Measurements from ENCODE around the gene ARSK.
"Not testable (repeated sequence)": the region's sequence is repeated elsewhere in the genome, so short reads cannot be mapped to it uniquely, and the experiment has no call there.

The ARSK gene

DNA sequence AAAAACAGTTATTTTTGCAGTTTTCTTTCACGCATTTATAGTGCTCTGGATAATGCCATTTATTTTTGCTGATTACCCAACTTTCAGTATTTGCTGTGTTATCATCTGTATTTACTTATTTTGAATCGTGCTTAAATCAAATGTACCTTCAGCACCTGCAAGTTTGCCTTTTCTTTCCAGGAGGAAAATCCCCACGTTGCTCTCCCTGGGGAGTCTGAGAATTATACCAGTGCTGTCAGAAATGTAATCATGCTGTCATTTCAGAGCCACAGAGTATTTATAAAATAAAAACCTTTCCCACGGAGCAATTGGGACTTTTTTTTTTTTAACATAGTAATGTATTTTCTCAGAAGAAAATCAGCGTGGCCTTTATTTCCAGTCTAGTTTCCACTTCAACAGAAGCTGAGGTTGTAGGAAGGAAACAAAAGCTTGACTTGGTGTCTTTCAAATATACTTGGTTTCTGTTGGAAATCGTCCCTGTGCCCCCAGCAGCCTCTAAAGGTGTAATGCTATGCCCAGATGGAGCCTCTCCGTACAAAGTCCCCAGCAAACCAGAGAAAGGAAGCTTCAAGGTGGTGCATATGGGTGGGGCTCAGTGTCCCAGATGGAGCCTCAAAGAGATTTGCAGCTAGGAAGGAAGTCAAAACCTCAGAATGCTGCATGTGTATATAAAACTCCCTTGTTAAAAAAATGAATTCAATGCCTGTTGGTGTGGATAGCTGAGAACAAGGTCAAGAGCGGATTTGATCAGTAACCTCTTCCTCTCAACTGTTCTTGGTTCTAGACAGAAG lies 67.1 kb downstream of the ARSK start:
- no peak for DNase-seq

- no peak for DNase-seq
Observed at GRCh38 chr5:95623706-95624105, 68.8 kb downstream of the ARSK start.

DNA sequence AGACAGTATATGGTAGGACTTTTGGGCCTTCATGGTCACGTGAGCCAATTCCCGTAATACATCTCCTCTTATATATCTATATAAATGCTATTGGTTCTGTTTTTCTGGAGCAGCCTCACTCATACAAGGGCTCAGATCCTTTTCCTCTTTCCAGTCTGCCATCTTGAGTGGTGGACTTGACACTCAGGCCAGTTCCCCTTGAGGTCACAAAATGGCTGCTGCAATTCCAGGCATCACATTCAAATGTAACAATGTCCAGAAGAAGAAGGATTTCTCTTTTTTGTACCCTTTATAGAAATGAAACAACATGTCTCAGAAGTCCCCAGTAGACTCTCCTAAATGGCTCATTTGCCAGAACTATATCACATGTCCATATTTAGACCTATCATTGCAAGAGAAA lies 69.5 kb downstream of the ARSK start:
- DNase-seq = no peak

DNA sequence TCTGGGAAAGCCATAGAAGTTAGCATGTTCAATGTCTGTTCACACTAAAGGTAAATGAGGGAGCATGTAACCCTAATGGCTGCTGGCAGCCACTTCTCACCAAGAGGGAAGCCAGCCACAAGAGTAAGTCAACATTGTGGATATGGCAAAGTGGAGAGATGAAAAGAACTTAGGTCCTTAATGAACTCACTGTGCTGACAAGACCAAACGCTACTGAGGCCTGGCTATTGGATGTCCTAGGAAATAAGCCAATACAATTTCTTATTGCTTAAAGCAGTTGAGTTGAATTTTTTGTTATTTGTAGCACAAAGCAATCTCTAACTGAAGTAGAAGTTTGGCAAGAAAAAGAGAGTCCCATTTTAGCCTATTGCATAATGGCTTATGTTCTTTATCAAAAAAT lies 71.8 kb downstream of the ARSK start:
- DNase-seq = no peak

GRCh38 chr5:95627971-95628810 lies 73.3 kb downstream of the ARSK start:
- DNase-seq = no peak

DNA sequence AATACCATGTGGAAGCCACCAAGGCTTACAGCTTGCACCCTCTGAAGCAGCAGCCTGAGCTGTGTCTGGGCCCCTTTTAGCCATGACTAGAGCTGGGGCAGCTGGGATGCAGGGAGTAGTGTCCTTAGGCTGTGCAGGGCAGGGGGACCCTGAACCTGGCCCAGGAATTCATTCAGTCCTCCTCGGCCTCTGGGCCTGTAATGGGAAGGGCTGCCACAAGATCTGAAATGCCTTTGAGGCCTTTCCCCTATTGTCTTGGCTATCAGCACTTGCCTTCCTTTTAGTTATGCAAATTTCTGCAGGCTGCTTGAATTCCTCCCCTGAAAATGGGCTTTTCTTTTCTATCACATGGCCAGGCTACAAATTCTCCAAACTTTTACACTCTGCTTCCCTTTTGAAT lies 74.0 kb downstream of the ARSK start:
- no peak for DNase-seq

DNA sequence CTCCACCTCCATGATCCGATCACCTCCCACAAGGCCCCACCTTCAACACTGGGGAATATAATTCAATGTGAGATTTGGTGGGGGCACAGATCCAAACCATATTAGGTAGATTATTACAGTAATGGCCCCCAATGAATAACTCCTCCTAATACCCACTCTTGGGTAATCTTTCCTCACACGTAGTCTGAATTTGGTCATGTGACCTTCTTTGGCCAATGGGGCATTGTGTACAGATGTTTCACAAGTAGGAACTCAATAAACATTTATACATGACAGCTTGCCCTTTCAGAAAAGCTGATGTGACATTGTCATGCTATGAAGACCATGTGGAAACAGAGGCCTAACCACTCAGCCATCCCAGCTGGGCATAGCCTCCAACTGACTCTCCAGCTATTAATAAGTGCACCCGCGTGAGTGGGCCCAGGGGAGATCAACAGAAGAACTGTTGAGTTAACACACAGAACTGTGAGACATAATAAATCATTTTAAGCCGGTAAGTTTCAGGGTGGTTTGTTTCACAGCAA lies 75.6 kb downstream of the ARSK start:
- no peak for DNase-seq

GRCh38 chr5:95631255-95631958 lies 76.5 kb downstream of the ARSK start:
- DNase-seq = no peak

DNA sequence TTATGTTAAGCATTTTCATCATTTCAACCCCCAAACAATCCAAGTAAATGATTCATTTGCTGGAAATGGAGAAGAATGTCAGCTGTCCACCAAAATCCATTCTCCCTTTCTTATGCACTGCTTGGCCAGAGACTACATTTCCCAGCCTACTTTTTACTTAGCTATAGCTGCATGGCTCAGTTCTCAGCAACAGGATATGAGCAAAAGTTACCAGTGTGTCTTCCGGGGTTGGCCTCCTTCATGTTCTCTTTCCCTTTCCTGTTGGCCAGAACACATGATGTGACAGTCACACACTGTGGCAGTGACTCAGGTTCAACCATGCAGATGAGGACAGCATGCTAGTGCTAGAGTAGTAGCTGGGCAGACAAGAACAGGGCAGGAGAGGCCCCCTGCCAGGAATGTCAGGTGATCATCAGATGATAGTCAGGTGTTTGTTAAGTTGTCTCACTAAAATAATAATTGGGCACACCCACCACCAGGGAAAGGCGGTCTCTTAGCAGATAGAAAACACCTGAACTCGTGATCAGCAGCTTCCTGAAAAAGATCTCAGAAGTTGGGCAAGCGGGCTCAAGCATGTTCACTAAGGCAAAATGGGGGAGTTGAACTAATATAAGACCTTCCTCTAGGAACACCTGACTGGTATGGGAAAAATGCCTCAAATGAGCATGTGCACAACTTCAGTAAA lies 77.2 kb downstream of the ARSK start:
- DNase-seq = no peak

- not testable (repeated sequence) for DNase-seq
Observed at GRCh38 chr5:95632942-95633341, 78.0 kb downstream of the ARSK start.

- no peak for DNase-seq
Observed at GRCh38 chr5:95633671-95634070, 78.8 kb downstream of the ARSK start.

- no peak for DNase-seq
Observed at GRCh38 chr5:95634081-95634480, 79.2 kb downstream of the ARSK start.

GRCh38 chr5:95638632-95639031 lies 83.7 kb downstream of the ARSK start:
- no peak for DNase-seq

- DNase-seq = no peak
Observed at GRCh38 chr5:95641741-95642220, 86.9 kb downstream of the ARSK start.

- DNase-seq = no peak
Observed at GRCh38 chr5:95643152-95643551, 88.3 kb downstream of the ARSK start.

DNA sequence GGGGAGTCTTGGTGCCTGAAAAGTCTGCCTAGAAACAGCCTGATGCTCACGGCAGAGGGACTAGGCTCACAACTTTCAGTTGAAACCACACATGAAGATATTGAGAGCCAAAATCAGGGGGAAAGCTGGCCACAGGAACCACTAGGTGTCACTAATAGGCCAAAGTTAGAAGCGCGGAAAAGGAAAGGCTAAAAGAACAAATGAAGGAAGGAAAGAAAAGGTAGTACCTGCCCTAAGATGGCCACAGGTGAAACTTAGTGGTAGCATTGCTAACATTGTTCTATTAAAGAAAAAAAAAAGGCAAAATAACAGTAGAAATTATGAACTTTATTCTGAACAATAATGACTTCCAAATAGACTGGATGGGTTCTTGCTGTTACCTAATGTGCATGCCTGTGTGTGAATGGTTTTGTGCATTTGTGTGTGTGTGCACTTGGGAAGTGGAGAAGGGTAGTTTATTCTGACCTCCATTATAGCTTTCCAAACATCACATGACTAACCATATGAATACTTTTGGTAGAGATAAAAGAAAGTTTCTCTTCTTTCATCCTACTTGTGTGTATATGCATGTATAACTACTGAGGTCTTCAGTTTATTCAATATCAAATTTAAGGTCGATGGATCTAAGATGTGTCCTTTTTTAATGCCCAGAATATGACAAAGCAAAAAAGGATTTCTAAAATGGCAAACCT lies 89.6 kb downstream of the ARSK start:
- no peak for DNase-seq

DNA sequence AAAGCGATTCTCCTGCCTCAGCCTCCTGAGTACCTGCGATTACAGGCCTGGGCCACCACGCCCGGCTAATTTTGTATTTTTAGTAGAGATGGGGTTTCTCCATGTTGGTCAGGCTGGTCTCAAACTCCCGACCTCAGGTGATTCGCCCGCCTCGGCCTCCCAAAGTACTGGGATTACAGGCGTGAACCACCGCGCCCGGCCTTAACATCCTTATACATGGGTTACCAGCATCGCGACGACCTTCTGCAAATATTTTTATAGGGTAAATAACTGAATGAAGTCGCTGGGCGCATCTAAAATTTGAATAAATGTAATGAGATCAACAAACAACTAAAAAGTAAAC lies 91.3 kb downstream of the ARSK start:
- not testable (repeated sequence) for DNase-seq

GRCh38 chr5:95646569-95647431 lies 91.9 kb downstream of the ARSK start, which contains the start of gene RFESD:
RFESD (plus strand) TSS chr5:95646777; CDS start chr5:95652272, 5,495 bp downstream.
- peak; percentile 51 for DNase-seq

- no peak for DNase-seq
Observed at GRCh38 chr5:95647886-95648860, 93.3 kb downstream of the ARSK start.

GRCh38 chr5:95649274-95649673 lies 94.4 kb downstream of the ARSK start:
- no peak for DNase-seq

All from 8988T (cell line).